GM21786 (cell line): ENCODE results near the gene TXNDC11.

ENCODE experiments used
- ATAC-seq: cut with Tn5 transposase; IDR thresholded peaks from one replicate; pipeline ENCODE4 v1.9.1; 2021; ENCODE audit not compliant: unreplicated experiment

Gene TXNDC11

DNA sequence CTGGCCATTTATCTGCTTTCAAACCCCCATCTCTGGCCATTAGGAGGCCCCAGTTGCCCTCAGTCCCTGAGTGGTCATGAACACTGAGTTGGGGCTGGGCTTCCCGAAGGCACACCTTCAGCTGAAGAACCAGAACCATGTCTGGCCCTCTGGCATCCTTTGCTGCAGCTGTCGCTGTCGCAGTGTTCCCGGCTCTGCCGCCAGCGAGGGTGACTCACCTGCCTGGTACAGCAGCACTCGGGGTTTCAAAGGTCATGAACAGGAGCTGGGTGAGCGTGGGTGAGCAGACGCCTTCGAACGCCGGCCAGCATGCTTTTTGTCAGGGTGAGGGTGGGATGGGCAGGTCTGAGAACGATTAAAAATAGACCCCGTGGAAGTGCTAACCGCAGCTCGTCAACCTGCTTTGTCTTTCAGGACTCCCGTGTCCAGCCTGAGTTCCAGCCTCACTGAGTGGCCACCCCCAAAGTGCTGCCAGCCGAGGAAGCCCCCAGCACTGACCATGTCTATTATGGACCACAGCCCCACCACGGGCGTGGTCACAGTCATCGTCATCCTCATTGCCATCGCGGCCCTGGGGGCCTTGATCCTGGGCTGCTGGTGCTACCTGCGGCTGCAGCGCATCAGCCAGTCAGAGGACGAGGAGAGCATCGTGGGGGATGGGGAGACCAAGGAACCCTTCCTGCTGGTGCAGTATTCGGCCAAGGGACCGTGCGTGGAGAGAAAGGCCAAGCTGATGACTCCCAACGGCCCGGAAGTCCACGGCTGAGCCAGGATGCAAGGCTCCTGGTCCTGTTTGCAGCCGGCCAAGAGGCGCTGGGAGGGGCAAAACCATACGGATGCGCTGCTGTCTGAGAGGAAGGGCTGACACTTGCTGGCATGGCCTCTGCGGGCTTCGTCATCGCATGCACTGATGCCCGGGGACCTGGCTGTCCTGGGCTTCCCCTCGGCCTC, 66.8 kb downstream of the TXNDC11 start:
- ATAC-seq, result no peak

- no peak for ATAC-seq
Observed at GRCh38 chr16:11674818-11675560, 67.7 kb downstream of the TXNDC11 start.

DNA sequence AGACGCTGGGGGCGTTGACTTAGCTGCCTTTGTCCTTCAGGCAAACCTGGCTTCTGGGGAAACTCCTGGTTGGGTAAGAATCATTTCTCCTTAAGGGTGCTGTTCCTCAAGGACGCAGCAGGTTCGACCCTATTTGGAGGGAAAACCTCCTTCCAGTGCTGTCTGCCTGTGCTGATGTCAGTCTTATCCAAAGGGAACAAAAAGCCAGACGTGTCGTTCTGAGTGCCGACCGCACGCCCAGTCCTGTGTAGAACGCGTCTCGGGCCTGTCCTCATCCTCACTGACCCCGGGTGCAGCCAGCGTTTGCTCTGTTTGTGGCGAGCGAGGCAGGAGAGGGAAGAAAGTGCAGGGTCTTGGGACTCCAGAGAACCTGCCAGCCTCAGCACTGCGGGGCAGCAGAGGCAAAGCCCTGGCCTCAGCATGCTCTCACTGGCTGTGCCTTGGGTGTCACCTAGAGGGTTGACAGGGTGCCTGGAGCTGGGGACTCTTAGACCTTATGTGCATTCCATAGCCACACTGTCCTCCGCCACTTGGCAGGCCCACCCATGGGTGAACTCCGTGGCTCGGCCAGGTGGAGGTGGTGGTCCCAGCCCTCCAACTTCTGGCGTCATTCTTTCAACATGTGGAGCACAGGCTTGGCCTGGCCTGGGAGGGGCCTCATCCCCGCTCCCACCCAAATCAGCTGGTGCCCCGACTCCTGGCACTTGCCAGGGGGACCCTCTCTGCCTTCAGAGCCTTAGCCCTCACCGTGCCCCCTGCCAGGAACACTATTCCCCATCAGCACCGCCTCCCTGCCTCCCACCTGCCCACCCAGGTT, 68.4 kb downstream of the TXNDC11 start:
- no peak for ATAC-seq

- no peak for ATAC-seq
Observed at GRCh38 chr16:11673091-11674000, 69.3 kb downstream of the TXNDC11 start.

GRCh38 chr16:11672206-11673090, 70.2 kb downstream of the TXNDC11 start:
- no peak for ATAC-seq

DNA sequence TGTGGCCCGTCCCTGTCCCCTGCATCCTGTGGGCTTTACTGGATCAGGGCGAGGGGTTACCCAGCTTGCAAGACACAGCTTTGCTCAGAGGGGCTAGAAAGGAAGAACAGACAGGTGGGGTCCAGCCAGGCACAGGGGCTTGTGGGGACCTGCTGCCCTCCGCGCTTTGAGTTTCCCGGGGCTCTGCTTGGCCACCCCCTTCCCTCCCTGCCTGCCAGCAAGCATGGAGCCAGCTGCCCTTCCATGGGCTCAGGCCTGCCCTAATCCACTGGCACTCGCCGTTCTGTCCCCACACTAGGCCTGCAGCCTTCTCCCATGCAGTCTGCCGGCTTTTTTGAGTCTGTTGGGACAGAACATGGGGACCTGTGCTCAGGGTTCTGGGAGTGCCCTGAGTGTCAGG, 71.0 kb downstream of the TXNDC11 start:
- no peak for ATAC-seq

DNA sequence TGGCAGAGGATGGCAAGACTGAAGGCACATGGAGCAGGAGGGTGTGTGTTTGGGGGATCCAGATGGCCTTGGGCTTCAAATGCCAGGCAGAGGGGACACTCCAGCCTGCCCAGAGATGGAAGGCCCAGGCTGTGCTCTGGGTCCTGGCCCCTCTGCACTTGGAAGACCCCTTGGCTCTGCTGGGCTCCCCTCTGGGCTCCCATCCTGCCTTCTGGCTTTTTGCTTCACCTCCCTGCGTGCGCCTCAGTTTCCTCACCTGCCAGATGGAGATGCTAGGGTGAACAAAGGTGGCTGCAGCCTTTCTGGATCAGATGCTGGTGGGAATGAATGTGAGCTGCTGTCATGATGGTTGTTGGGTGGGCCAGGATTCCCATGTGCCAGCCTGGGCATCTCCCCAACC, 71.4 kb downstream of the TXNDC11 start:
- ATAC-seq, result no peak

GRCh38 chr16:11670171-11671131, 72.2 kb downstream of the TXNDC11 start:
- ATAC-seq, result peak; percentile 48

- ATAC-seq, result no peak
Observed at GRCh38 chr16:11669380-11670146, 73.1 kb downstream of the TXNDC11 start.

DNA sequence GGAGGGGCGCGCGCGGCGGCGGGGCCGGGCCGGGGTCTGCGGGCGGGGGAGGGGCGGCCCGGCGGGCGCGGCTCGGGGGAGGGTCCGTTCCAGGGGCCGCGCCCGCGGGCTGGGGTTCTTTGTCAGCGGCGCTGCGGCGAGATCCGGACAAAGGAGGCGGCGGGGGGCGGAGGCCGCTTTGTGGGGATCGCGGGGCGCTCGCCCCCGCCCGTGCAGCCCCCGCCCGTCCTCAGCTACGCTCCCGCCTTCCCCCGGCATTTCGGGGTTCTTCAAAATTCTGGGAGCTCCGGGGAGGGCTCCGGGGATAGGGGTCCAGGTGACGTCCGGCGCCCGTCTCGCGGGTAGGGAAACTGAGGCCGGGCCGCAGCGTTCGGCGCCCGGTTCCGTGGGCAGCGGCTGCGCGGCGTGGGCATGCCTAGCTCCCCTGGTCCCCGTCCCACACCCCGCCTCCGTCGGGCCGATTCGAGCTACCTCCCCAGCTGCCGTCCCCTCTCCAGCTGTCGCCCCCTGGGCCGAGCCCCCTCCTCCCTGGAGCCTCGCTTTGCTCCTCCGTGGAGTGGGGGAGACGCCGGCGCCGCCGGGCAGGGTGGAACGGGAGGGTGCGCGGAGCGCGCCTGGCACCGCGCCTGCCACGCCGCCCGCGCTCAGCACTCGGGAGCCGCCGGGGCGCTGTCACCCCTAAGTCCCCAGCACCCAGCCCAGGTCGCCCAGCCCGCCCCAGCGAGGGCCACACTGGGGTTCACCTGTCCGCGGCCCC, 73.9 kb downstream of the TXNDC11 start:
- ATAC-seq, result no peak

DNA sequence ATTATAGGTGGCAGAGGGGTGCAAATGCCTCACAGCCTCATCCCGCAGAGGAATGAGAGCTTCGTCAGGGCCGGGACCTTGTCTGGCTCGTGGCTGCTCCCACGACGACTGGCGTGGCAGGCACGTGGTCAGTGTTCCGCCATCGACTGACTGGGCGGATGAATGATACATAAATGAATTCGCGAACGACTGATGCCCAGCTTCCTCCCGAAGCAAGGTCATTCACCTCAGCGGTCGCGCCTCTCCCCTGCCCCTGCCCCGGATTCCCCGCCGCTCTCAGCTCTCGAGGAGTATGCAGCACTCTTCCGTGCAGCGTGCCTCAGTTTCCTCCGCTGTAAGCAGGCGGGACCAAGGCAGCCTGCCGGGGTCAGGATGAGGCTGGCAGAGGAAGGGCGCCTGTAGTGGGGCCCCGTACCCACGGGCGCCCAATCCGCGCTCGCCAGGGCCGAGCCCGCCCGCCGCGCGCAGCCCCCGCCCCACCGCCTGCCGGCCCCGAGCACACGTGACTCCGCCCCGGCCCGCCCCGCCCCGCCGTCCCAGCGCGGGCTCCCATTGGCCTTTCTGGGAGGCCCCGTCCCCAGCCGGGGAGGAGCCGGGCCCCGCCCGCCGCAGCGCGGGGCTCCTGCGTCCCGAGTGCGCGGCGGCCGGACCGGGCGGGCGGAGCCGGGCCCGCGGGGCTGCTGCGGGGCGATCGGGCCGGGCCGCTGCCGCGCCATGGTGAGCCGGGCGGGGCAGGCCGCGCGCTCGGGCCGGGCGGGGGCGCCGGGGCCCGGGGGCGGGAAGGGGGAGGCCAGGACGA, 74.6 kb downstream of the TXNDC11 start, which contains the start of gene SNN:
Gene SNN, plus strand, starts transcription at position 632 of the 799 bp plus-strand sequence. CDS start 7,605 bp downstream, outside the sequence.
- peak; percentile 36 for ATAC-seq

DNA sequence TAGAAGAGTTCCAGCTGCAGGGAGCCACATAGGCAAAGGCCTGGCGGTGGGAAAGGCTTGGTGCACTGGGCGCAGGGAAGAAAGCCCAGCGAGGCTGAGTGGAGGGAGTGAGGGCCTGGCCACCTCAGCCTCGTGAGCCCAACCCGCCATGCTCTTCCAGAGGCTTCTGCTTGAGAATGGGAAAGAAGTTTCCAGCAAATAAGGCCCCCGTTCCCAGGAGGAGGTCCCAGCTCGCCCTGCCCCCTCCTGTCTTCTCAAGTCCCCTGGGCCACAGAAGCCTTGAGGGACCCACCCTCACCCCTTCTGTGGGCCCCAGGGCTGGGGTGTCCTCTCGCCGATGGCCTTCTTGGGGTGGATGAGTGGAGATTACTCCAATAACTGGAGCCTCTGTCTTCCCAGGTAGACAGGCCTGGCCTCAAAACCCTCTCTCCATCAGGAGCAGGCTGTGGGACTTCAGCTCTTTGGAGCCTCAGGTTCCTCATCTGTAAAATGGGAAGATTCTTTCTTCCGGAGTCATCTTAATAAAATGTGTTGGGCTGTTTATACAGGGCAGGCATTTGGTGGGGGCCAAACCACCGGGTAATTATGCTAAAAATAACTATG, 75.3 kb downstream of the TXNDC11 start:
- ATAC-seq, result no peak

GRCh38 chr16:11666103-11667055, 76.3 kb downstream of the TXNDC11 start:
- no peak for ATAC-seq

DNA sequence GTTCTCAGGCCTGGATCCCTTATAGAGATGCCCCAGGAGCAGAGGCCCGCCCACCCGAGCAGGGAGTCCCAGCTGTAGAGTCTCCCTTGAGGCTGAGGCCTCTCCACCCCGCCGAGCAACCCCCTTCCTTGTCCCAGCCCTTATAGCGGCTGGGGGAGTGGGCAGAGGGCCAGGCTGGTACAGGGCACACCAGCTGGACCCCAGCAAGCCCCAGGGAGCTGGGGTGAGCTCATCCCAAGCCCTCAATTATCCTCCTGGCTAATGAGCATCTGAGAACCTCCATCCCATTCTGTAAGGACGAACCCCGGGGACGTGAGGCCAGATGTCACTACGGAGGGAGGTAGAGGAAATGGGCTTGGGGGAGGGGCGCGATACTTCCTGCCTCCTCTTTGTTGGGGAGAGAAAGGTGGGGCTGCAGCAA, 77.6 kb downstream of the TXNDC11 start:
- no peak for ATAC-seq
